Right hindlimb (tissue), 1 donor: ENCODE measurements around the gene RPL19.

Experiments used
- DNase-seq: peaks from one replicate; pipeline ENCODE4 v3.0.0-alpha.2; 2018

The RPL19 gene

GRCh38 chr17:39252788-39253460 is 52.8 kb downstream of the RPL19 start:
- DNase-seq = no peak
